Uterus (tissue), 4 donors: ENCODE measurements around the gene CACNA1C. TPM values are rescaled to one million over a fixed set of nuclear protein-coding genes. Genes with fewer than 3 reads are reported as not detected.

Experiments
- DNase-seq, 2 donors: peaks; one replicate each; pipeline ENCODE4 v3.0.0-alpha.2; 2019 to 2020
- H3K27ac ChIP-seq, 2 donors: fragments of 200-600 bp; sonication (generic); 1 replicate in 1 of 2; 2 replicates in 1 of 2; pipeline ENCODE4 v1.5.1; 2016 to 2018
- H3K27me3 ChIP-seq, 2 donors: fragments of 200-600 bp; sonication (generic); one replicate each; pipeline ENCODE4 v1.5.1; 2018 to 2019; ENCODE audit warnings: control low read depth in 1 of 2
- H3K36me3 ChIP-seq, 2 donors: fragments of 200-600 bp; sonication (generic); one replicate each; pipeline ENCODE4 v1.5.1; 2019; ENCODE audit warnings: control low read depth in 1 of 2
- H3K4me1 ChIP-seq, 2 donors: fragments of 200-600 bp; sonication (generic); one replicate each; pipeline ENCODE4 v1.5.1; 2018 to 2019; ENCODE audit warnings: control low read depth in 1 of 2
- H3K4me3 ChIP-seq, 2 donors: fragments of 200-600 bp; sonication (generic); 1 replicate in 1 of 2; 2 replicates in 1 of 2; pipeline ENCODE4 v1.5.1; 2018 to 2019; ENCODE audit warnings: mild to moderate bottlenecking in 1 of 2
- H3K9me3 ChIP-seq, 2 donors: fragments of 200-600 bp; sonication (generic); one replicate each; pipeline ENCODE4 v1.5.1; 2019; ENCODE audit warnings: control low read depth in 1 of 2
- CTCF ChIP-seq, 4 experiments: fragments of 200-600 bp in 2 of 4; fragments of 450-650 bp in 2 of 4; sonication (generic) in 2 of 4; IDR thresholded peaks; one replicate each; pipeline ENCODE4 v1.5.1; 2016 to 2019; ENCODE audit warnings: antibody characterized with exemption in 4 of 4, mild to moderate bottlenecking in 2 of 4, moderate library complexity in 1 of 4
- POLR2A ChIP-seq, 2 donors: fragments of 450-650 bp; IDR thresholded peaks; one replicate each; pipeline ENCODE4 v1.6.1; 2016; ENCODE audit warnings: antibody characterized with exemption in 2 of 2, mild to moderate bottlenecking in 1 of 2, moderate library complexity in 1 of 2
- intact Hi-C: fragments of 100-400 bp; cut with DNase I; formaldehyde crosslinking; loops from one replicate; pipeline ENCODE4 v1.15.1; 2023; ENCODE audit warnings: low total_unique reads
- total RNA-seq, 4 donors: library from RNA; depleted of rRNA in 3 of 4; stranded (reverse); fragments of >200 nt in 3 of 4; gene quantifications; one replicate each; pipeline versions ENCODE4 v1.1.0 to v1.2.4, GENCODE V29; 2014 to 2023
- donor health status: DM: yes; HTN: yes; CAD: no.

The CACNA1C gene
- total RNA-seq, 4 donors from 2014 or later: 15.9 to 121 (median 32.1) TPM

GRCh38 chr12:2236506-2237294 lies 183.9 kb downstream of the CACNA1C start:
- no peaks in the 10 kb centered on the region for H3K27me3 ChIP-seq
- DNase-seq: no peak
- no peaks in the 10 kb centered on the region for H3K9me3 ChIP-seq
- peaks cover 0 to 19% of the 10 kb centered on the region in 2 donors for H3K4me1 ChIP-seq
- H3K27ac ChIP-seq: no peak overlapping the region
- H3K36me3 ChIP-seq: no peaks in the 10 kb centered on the region
- intact Hi-C loops: no loop called here
- no peak overlapping the region for H3K4me3 ChIP-seq
- TF ChIP-seq CTCF (IDR thresholded peaks at IDR 0.05): no peak
- no peak for TF ChIP-seq POLR2A (IDR thresholded peaks at IDR 0.05)

DNA sequence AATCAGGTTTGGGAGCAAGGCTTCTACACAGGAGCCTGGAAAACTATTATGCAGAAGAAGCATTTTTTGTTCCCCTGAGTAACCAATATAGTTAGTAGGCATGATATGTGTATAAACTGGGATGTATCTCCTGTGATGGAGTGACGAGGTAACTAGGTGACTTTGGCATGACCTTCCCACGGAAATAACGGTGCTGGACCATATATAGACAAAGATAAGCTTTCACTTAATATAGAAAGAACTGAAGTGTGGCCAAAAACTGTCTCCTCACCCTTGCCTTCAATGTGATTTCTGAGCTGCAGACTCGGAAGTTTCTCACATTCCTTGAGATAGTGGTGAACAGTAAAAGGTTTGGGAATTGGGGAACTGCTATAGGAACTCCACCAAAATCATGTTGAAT lies 185.3 kb downstream of the CACNA1C start:
- Histone ChIP-seq H3K4me1 (peaks cover 0 to 19% of the 10 kb centered on the region in 2 donors), H3K27ac (peak overlapping the region; percentile 55 to 61), H3K27me3 (no peaks in the 10 kb centered on the region), H3K36me3 (no peaks in the 10 kb centered on the region), H3K4me3 (no peak overlapping the region), H3K9me3 (no peaks in the 10 kb centered on the region)
- no peak for DNase-seq
- TF ChIP-seq CTCF (IDR thresholded peaks at IDR 0.05) (no peak), POLR2A (IDR thresholded peaks at IDR 0.05) (no peak)
- intact Hi-C loops: no loop called here

DNA sequence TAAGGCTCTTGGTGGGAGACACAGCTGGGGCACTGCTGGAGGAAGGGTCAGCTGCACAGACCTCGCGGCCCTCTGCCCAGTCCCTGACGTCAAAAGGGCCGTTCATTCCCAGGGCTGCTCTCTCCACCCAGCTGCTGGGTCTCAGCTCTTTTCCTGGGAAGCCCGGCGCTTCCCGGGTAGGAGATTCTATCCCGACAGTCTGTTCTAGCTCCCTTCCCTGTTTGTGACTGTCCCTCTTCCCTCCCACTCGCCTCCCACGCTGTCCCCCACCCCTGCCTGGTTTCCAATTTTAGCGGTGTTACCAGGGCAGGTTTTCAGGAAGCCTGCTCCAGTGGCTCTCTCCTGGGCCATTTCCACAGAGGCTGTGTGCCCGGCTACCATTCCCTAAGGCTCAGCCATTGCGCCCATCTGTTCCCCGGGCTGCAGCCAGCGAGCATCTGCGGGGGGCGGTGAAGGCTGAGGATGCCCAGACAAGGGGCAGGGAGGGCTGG lies 186.6 kb downstream of the CACNA1C start:
- H3K9me3 ChIP-seq: no peaks in the 10 kb centered on the region
- no peaks in the 10 kb centered on the region for H3K27me3 ChIP-seq
- DNase-seq: peak in 1 of 2 donors; percentile 48
- H3K4me1 ChIP-seq: peaks cover 2 to 25% of the 10 kb centered on the region in 2 donors
- no peaks in the 10 kb centered on the region for H3K36me3 ChIP-seq
- intact Hi-C loops: no loop called here
- no peak for TF ChIP-seq POLR2A (IDR thresholded peaks at IDR 0.05)
- no peak overlapping the region for H3K4me3 ChIP-seq
- peak overlapping the region; percentile 55 to 61 for H3K27ac ChIP-seq

GRCh38 chr12:2240390-2240789 lies 187.6 kb downstream of the CACNA1C start:
- H3K9me3 ChIP-seq: no peaks in the 10 kb centered on the region
- intact Hi-C loops: no loop called here
- no peaks in the 10 kb centered on the region for H3K27me3 ChIP-seq
- TF ChIP-seq POLR2A (IDR thresholded peaks at IDR 0.05) (no peak), CTCF (IDR thresholded peaks at IDR 0.05) (no peak)
- H3K36me3 ChIP-seq: no peaks in the 10 kb centered on the region
- no peak overlapping the region for H3K27ac ChIP-seq
- no peak overlapping the region for H3K4me3 ChIP-seq
- H3K4me1 ChIP-seq: peaks cover 4 to 28% of the 10 kb centered on the region in 2 donors
- DNase-seq: no peak

GRCh38 chr12:2240984-2241383 lies 188.2 kb downstream of the CACNA1C start:
- H3K27me3 ChIP-seq: no peaks in the 10 kb centered on the region
- DNase-seq: no peak
- intact Hi-C loops: no loop called here
- H3K36me3 ChIP-seq: no peaks in the 10 kb centered on the region
- H3K27ac ChIP-seq: peak overlapping the region in 1 of 2 donors; percentile 16
- peaks cover 4 to 28% of the 10 kb centered on the region in 2 donors for H3K4me1 ChIP-seq
- TF ChIP-seq CTCF (IDR thresholded peaks at IDR 0.05): no peak
- TF ChIP-seq POLR2A (IDR thresholded peaks at IDR 0.05): no peak
- H3K4me3 ChIP-seq: no peak overlapping the region
- no peaks in the 10 kb centered on the region for H3K9me3 ChIP-seq
